Stimulated activated CD8-positive, alpha-beta memory T cell treated with anti-CD3 and anti-CD28 coated beads, Interleukin-12 subunit alpha, Interleukin-12 subunit beta, amount 100 ng/mL, for 4 hours (primary cell): Measurements from ENCODE around the gene DCUN1D5.
A peak's percentile ranks its signal among the peaks of the same experiment; 100 is the strongest.

Experiments
- DNase-seq: peaks from one replicate; pipeline ENCODE4 v3.0.0-alpha.2; 2020; ENCODE audit warnings: low read depth

The DCUN1D5 gene

GRCh38 chr11:103091801-103092524 is at the start of gene DCUN1D5:
DCUN1D5 (minus strand) TSS chr11:103092160; CDS start chr11:103091872, 288 bp downstream.
- DNase-seq = peak; percentile 90

GRCh38 chr11:103125462-103125861 is 33.5 kb upstream of the DCUN1D5 start:
- DNase-seq = no peak

GRCh38 chr11:103114836-103115235 is 22.9 kb upstream of the DCUN1D5 start:
- DNase-seq = no peak

- DNase-seq = no peak
These were observed 20.4 kb upstream of the DCUN1D5 start for GRCh38 chr11:103112364-103112763.

GRCh38 chr11:103111400-103111799 is 19.4 kb upstream of the DCUN1D5 start:
- DNase-seq = no peak

- DNase-seq = no peak
These were observed 18.4 kb upstream of the DCUN1D5 start for GRCh38 chr11:103110391-103110790.

GRCh38 chr11:103109818-103110388 is 17.9 kb upstream of the DCUN1D5 start:
- no peak for DNase-seq

GRCh38 chr11:103108933-103109817 is 17.2 kb upstream of the DCUN1D5 start, which contains the start of gene DYNC2H1:
DYNC2H1 (plus strand) TSS chr11:103109426; CDS start chr11:103109575, 149 bp downstream.
- peak; percentile 80 for DNase-seq

GRCh38 chr11:103097279-103097678 is 5.3 kb upstream of the DCUN1D5 start:
- no peak for DNase-seq

GRCh38 chr11:103091064-103091800 is 728 bp downstream of the DCUN1D5 start:
- DNase-seq = peak; percentile 38

GRCh38 chr11:103086461-103086860 is 5.5 kb downstream of the DCUN1D5 start:
- DNase-seq = no peak

GRCh38 chr11:103085758-103086365 is 6.1 kb downstream of the DCUN1D5 start:
- no peak for DNase-seq

GRCh38 chr11:103079833-103080232 is 12.1 kb downstream of the DCUN1D5 start:
- no peak for DNase-seq

- DNase-seq = no peak
These were observed 13.2 kb downstream of the DCUN1D5 start for GRCh38 chr11:103078710-103079109.

- DNase-seq = no peak
These were observed 14.4 kb downstream of the DCUN1D5 start for GRCh38 chr11:103077554-103077953.

GRCh38 chr11:103076361-103076760 is 15.6 kb downstream of the DCUN1D5 start:
- DNase-seq = no peak

- no peak for DNase-seq
These were observed 21.0 kb downstream of the DCUN1D5 start for GRCh38 chr11:103071008-103071407.

- DNase-seq = no peak
These were observed 21.8 kb downstream of the DCUN1D5 start for GRCh38 chr11:103070142-103070541.

- DNase-seq = no peak
These were observed 22.6 kb downstream of the DCUN1D5 start for GRCh38 chr11:103069367-103069766.

GRCh38 chr11:103067118-103067517 is 24.8 kb downstream of the DCUN1D5 start:
- DNase-seq = no peak

GRCh38 chr11:103061656-103062055 is 30.3 kb downstream of the DCUN1D5 start:
- no peak for DNase-seq
